GM23338 (cell line): ENCODE data around the gene CD93. TPM values are rescaled to one million over a fixed set of nuclear protein-coding genes. Genes with fewer than 3 reads are reported as not detected.

Experiments used
- ATAC-seq: fragments of 200-7000 bp; cut with Tn5 transposase; 3 replicates; pipeline ENCODE4 v1.9.1; 2020
- DNase-seq: peaks from one replicate; pipeline ENCODE4 v3.0.0-alpha.2; 2015; ENCODE audit warnings: low spot score
- H2AFZ ChIP-seq: fragments of 200-600 bp; sonication (generic); 2 replicates; pipeline ENCODE4 v1.8.0; 2016; ENCODE audit warnings: antibody characterized with exemption, mild to moderate bottlenecking, moderate library complexity
- H3F3A ChIP-seq: fragments of 200-600 bp; sonication (generic); replicated peaks from 2 replicates; pipeline ENCODE4 v1.8.0; 2017; ENCODE audit warnings: antibody characterized with exemption, mixed run types, low read depth
- H3K27ac ChIP-seq: fragments of 200-600 bp; sonication (generic); 2 replicates; pipeline ENCODE4 v1.6.1; 2016; ENCODE audit warnings: low read depth
- H3K27me3 ChIP-seq: fragments of 200-600 bp; sonication (generic); 2 replicates; pipeline ENCODE4 v1.8.0; 2016; ENCODE audit warnings: mild to moderate bottlenecking, mixed run types, moderate library complexity; ENCODE audit not compliant: insufficient read depth
- H3K36me3 ChIP-seq: fragments of 200-600 bp; sonication (generic); 2 replicates; pipeline ENCODE4 v1.8.0; 2016; ENCODE audit warnings: mild to moderate bottlenecking; ENCODE audit not compliant: insufficient read depth
- H3K4me1 ChIP-seq: fragments of 200-600 bp; sonication (generic); 2 replicates; pipeline ENCODE4 v1.8.0; 2016; ENCODE audit warnings: mild to moderate bottlenecking, moderate library complexity; ENCODE audit not compliant: insufficient read depth
- H3K4me2 ChIP-seq: fragments of 200-600 bp; sonication (generic); 2 replicates; pipeline ENCODE4 v1.7.1; 2017; ENCODE audit warnings: mixed run types
- H3K4me3 ChIP-seq: fragments of 200-600 bp; sonication (generic); 2 replicates; pipeline ENCODE4 v1.6.1; 2016; ENCODE audit warnings: mixed run types
- H3K79me2 ChIP-seq: fragments of 200-600 bp; sonication (generic); replicated peaks from 2 replicates; pipeline ENCODE4 v1.8.0; 2017; ENCODE audit warnings: mild to moderate bottlenecking; ENCODE audit not compliant: insufficient read depth
- H3K9me2 ChIP-seq: fragments of 200-600 bp; sonication (generic); 2 replicates; pipeline ENCODE4 v1.8.0; 2017; ENCODE audit not compliant: insufficient read depth
- H4K20me1 ChIP-seq: fragments of 200-600 bp; sonication (generic); replicated peaks from 2 replicates; pipeline ENCODE4 v1.8.0; 2017; ENCODE audit warnings: mild to moderate bottlenecking; ENCODE audit not compliant: insufficient read depth
- H3K27ac Mint-ChIP-seq: 2 replicates; pipeline ENCODE4 v1.8.0; 2020; ENCODE audit warnings: inconsistent platforms, mild to moderate bottlenecking, moderate library complexity, mixed read lengths
- H3K27me3 Mint-ChIP-seq: 3 replicates; pipeline ENCODE4 v1.8.0; 2022; ENCODE audit warnings: low read depth, mild to moderate bottlenecking, moderate library complexity, mixed read lengths, inconsistent platforms; ENCODE audit not compliant: insufficient read depth, poor library complexity
- H3K36me3 Mint-ChIP-seq: 3 replicates; pipeline ENCODE4 v1.8.0; 2021; ENCODE audit warnings: low read depth, mild to moderate bottlenecking, inconsistent platforms, moderate library complexity, mixed read lengths
- H3K4me1 Mint-ChIP-seq: 3 replicates; pipeline ENCODE4 v1.8.0; 2020; ENCODE audit warnings: mild to moderate bottlenecking, inconsistent platforms, mixed read lengths
- H3K4me3 Mint-ChIP-seq: 3 replicates; pipeline ENCODE4 v1.8.0; 2021; ENCODE audit warnings: moderate library complexity, mild to moderate bottlenecking, inconsistent platforms, mixed read lengths
- H3K9me3 Mint-ChIP-seq: 3 replicates; pipeline ENCODE4 v1.8.0; 2020; ENCODE audit warnings: moderate library complexity, mild to moderate bottlenecking, inconsistent platforms, mixed read lengths
- CREB1 ChIP-seq: fragments of 250-450 bp; sonication (Bioruptor Pico); IDR thresholded peaks from 2 replicates; pipeline ENCODE4 v1.5.0; 2020; ENCODE audit warnings: low read depth, mild to moderate bottlenecking, moderate library complexity
- EZH2 ChIP-seq: fragments of 200-600 bp; sonication (generic); IDR thresholded peaks from one replicate; pipeline ENCODE4 v1.8.0; 2017; ENCODE audit warnings: antibody characterized with exemption, mild to moderate bottlenecking, low read depth; ENCODE audit not compliant: unreplicated experiment
- EZH2phosphoT487 ChIP-seq: fragments of 200-600 bp; sonication (generic); IDR thresholded peaks from one replicate; pipeline ENCODE4 v1.8.1; 2018; ENCODE audit warnings: antibody characterized with exemption; ENCODE audit not compliant: unreplicated experiment
- JUNB ChIP-seq: IDR thresholded peaks from one replicate; pipeline ENCODE4 v1.6.1; 2016; ENCODE audit warnings: antibody characterized with exemption; ENCODE audit not compliant: unreplicated experiment
- NANOG ChIP-seq: IDR thresholded peaks from 2 replicates; pipeline ENCODE4 v1.6.1; 2016; ENCODE audit warnings: antibody characterized with exemption, borderline replicate concordance
- POLR2AphosphoS5 ChIP-seq: IDR thresholded peaks from 2 replicates; pipeline ENCODE4 v1.6.1; 2016; ENCODE audit warnings: antibody characterized with exemption, low read depth
- STAT1 ChIP-seq: IDR thresholded peaks from one replicate; pipeline ENCODE4 v1.6.1; 2016; ENCODE audit warnings: antibody characterized with exemption; ENCODE audit not compliant: unreplicated experiment
- ZNF114 ChIP-seq: fragments of 250-450 bp; sonication (Bioruptor Pico); IDR thresholded peaks from 2 replicates; pipeline ENCODE4 v1.5.0; 2020; ENCODE audit warnings: mild to moderate bottlenecking, moderate library complexity
- ZNF331 ChIP-seq: fragments of 250-450 bp; sonication (Bioruptor Pico); IDR thresholded peaks from 2 replicates; pipeline ENCODE4 v1.5.0; 2020; ENCODE audit warnings: low read depth, mild to moderate bottlenecking, moderate library complexity
- polyA plus RNA-seq: library from polyadenylated mRNA; unstranded; fragments of >200 nt; fragmentation: Nextera tagmentation; extraction: Ambion mirVana; gene quantifications from 2 replicates; pipeline ENCODE4 v1.2.1, GENCODE V29; 2016
- total RNA-seq: library from RNA; depleted of rRNA; stranded (reverse); fragments of >200 nt; shearing (Covaris generic); gene quantifications from 2 replicates; pipeline ENCODE4 v1.2.3, GENCODE V29; 2014
- TF ChIP-seq, protein P1 (sequence below): IDR thresholded peaks from one replicate; pipeline ENCODE4 v1.6.1; 2018; ENCODE audit warnings: antibody characterized with exemption; ENCODE audit not compliant: unreplicated experiment
- TF ChIP-seq, protein P2 (sequence below), 2 experiments: fragments of 200-600 bp in 1 of 2; sonication (generic) in 1 of 2; conservative IDR thresholded peaks; 2 replicates each; pipeline versions ENCODE4 v1.5.1 to v1.6.1; 2016 to 2017; ENCODE audit warnings: antibody characterized with exemption in 2 of 2, low read depth in 2 of 2, mild to moderate bottlenecking in 2 of 2, moderate library complexity in 1 of 2
- TF ChIP-seq, protein P3 (sequence below): fragments of 250-450 bp; sonication (Bioruptor Pico); IDR thresholded peaks from 2 replicates; pipeline ENCODE4 v1.5.0; 2020; ENCODE audit warnings: mild to moderate bottlenecking, moderate library complexity
- TF ChIP-seq, protein P4 (sequence below): IDR thresholded peaks from 2 replicates; pipeline ENCODE4 v1.6.1; 2016; ENCODE audit warnings: antibody characterized with exemption

The CD93 gene
- total and polyA plus RNA-seq, 2 experiments from 2014 or later: 0.03 TPM; not detected in 1

DNA sequence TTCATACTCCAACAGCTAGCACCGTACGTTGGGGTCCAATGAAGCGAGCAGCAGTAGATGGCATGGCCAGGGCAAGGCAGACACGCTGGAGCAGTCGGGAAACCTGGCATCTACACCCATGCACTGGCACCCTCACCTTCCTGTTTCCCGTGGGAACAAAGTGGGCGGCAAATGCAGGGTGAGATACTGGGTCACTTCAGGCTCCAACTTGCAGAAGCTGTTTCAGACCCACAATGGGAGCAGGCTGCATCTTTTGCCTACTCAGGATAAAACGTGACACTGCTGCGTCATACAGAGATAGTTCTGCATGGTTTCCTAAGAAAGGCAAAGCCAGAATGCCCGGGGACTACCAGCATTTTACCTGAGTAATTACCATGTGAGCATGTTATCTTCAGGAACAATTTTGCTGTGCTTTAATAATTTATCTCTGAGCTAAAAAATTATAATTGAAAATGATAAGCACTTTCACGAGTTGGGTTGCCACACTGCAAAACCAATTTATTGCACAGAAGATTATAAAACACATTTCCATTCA lies 10.9 kb upstream of the CD93 start:
- no peaks in the 10 kb centered on the region for H3K9me2 ChIP-seq
- no peak overlapping the region for H2AFZ ChIP-seq
- TF ChIP-seq, protein P1, sequence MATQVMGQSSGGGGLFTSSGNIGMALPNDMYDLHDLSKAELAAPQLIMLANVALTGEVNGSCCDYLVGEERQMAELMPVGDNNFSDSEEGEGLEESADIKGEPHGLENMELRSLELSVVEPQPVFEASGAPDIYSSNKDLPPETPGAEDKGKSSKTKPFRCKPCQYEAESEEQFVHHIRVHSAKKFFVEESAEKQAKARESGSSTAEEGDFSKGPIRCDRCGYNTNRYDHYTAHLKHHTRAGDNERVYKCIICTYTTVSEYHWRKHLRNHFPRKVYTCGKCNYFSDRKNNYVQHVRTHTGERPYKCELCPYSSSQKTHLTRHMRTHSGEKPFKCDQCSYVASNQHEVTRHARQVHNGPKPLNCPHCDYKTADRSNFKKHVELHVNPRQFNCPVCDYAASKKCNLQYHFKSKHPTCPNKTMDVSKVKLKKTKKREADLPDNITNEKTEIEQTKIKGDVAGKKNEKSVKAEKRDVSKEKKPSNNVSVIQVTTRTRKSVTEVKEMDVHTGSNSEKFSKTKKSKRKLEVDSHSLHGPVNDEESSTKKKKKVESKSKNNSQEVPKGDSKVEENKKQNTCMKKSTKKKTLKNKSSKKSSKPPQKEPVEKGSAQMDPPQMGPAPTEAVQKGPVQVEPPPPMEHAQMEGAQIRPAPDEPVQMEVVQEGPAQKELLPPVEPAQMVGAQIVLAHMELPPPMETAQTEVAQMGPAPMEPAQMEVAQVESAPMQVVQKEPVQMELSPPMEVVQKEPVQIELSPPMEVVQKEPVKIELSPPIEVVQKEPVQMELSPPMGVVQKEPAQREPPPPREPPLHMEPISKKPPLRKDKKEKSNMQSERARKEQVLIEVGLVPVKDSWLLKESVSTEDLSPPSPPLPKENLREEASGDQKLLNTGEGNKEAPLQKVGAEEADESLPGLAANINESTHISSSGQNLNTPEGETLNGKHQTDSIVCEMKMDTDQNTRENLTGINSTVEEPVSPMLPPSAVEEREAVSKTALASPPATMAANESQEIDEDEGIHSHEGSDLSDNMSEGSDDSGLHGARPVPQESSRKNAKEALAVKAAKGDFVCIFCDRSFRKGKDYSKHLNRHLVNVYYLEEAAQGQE: no peak
- TF ChIP-seq ZNF331: no peak
- TF ChIP-seq POLR2AphosphoS5: no peak
- TF ChIP-seq, protein P2, sequence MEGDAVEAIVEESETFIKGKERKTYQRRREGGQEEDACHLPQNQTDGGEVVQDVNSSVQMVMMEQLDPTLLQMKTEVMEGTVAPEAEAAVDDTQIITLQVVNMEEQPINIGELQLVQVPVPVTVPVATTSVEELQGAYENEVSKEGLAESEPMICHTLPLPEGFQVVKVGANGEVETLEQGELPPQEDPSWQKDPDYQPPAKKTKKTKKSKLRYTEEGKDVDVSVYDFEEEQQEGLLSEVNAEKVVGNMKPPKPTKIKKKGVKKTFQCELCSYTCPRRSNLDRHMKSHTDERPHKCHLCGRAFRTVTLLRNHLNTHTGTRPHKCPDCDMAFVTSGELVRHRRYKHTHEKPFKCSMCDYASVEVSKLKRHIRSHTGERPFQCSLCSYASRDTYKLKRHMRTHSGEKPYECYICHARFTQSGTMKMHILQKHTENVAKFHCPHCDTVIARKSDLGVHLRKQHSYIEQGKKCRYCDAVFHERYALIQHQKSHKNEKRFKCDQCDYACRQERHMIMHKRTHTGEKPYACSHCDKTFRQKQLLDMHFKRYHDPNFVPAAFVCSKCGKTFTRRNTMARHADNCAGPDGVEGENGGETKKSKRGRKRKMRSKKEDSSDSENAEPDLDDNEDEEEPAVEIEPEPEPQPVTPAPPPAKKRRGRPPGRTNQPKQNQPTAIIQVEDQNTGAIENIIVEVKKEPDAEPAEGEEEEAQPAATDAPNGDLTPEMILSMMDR (conservative IDR thresholded peaks at IDR 0.05; ENCODE audit: low read depth in 2 of 2): no peak
- TF ChIP-seq CREB1 (CRISPR knock-in tag): no peak
- no peak for TF ChIP-seq NANOG
- no peak for TF ChIP-seq STAT1
- no peak for TF ChIP-seq EZH2
- no peak for TF ChIP-seq ZNF114 (CRISPR knock-in tag)
- TF ChIP-seq, protein P3, sequence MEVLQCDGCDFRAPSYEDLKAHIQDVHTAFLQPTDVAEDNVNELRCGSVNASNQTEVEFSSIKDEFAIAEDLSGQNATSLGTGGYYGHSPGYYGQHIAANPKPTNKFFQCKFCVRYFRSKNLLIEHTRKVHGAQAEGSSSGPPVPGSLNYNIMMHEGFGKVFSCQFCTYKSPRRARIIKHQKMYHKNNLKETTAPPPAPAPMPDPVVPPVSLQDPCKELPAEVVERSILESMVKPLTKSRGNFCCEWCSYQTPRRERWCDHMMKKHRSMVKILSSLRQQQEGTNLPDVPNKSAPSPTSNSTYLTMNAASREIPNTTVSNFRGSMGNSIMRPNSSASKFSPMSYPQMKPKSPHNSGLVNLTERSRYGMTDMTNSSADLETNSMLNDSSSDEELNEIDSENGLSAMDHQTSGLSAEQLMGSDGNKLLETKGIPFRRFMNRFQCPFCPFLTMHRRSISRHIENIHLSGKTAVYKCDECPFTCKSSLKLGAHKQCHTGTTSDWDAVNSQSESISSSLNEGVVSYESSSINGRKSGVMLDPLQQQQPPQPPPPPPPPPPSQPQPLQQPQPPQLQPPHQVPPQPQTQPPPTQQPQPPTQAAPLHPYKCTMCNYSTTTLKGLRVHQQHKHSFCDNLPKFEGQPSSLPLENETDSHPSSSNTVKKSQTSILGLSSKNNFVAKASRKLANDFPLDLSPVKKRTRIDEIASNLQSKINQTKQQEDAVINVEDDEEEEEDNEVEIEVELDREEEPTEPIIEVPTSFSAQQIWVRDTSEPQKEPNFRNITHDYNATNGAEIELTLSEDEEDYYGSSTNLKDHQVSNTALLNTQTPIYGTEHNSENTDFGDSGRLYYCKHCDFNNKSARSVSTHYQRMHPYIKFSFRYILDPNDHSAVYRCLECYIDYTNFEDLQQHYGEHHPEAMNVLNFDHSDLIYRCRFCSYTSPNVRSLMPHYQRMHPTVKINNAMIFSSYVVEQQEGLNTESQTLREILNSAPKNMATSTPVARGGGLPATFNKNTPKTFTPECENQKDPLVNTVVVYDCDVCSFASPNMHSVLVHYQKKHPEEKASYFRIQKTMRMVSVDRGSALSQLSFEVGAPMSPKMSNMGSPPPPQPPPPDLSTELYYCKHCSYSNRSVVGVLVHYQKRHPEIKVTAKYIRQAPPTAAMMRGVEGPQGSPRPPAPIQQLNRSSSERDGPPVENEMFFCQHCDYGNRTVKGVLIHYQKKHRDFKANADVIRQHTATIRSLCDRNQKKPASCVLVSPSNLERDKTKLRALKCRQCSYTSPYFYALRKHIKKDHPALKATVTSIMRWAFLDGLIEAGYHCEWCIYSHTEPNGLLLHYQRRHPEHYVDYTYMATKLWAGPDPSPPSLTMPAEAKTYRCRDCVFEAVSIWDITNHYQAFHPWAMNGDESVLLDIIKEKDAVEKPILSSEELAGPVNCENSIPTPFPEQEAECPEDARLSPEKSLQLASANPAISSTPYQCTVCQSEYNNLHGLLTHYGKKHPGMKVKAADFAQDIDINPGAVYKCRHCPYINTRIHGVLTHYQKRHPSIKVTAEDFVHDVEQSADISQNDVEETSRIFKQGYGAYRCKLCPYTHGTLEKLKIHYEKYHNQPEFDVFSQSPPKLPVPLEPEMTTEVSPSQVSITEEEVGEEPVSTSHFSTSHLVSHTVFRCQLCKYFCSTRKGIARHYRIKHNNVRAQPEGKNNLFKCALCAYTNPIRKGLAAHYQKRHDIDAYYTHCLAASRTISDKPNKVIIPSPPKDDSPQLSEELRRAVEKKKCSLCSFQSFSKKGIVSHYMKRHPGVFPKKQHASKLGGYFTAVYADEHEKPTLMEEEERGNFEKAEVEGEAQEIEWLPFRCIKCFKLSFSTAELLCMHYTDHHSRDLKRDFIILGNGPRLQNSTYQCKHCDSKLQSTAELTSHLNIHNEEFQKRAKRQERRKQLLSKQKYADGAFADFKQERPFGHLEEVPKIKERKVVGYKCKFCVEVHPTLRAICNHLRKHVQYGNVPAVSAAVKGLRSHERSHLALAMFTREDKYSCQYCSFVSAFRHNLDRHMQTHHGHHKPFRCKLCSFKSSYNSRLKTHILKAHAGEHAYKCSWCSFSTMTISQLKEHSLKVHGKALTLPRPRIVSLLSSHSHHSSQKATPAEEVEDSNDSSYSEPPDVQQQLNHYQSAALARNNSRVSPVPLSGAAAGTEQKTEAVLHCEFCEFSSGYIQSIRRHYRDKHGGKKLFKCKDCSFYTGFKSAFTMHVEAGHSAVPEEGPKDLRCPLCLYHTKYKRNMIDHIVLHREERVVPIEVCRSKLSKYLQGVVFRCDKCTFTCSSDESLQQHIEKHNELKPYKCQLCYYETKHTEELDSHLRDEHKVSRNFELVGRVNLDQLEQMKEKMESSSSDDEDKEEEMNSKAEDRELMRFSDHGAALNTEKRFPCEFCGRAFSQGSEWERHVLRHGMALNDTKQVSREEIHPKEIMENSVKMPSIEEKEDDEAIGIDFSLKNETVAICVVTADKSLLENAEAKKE (CRISPR knock-in tag): no peak
- TF ChIP-seq JUNB: no peak
- TF ChIP-seq EZH2phosphoT487: no peak
- TF ChIP-seq, protein P4, sequence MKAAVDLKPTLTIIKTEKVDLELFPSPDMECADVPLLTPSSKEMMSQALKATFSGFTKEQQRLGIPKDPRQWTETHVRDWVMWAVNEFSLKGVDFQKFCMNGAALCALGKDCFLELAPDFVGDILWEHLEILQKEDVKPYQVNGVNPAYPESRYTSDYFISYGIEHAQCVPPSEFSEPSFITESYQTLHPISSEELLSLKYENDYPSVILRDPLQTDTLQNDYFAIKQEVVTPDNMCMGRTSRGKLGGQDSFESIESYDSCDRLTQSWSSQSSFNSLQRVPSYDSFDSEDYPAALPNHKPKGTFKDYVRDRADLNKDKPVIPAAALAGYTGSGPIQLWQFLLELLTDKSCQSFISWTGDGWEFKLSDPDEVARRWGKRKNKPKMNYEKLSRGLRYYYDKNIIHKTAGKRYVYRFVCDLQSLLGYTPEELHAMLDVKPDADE: no peak
- H3K9me3 Mint-ChIP-seq: no peaks in the 10 kb centered on the region
- no peak for DNase-seq
- ATAC-seq: no peak
- H3K27ac Mint-ChIP-seq: no peak overlapping the region
- no peaks in the 10 kb centered on the region for H3K36me3 Mint-ChIP-seq
- no peaks in the 10 kb centered on the region for H3F3A ChIP-seq
- no peak overlapping the region for H3K27ac ChIP-seq
- H3K4me1 Mint-ChIP-seq: peaks cover 8% of the 10 kb centered on the region
- H3K27me3 Mint-ChIP-seq: peaks cover 2% of the 10 kb centered on the region
- H3K4me1 ChIP-seq: no peaks in the 10 kb centered on the region
- H3K36me3 ChIP-seq: no peaks in the 10 kb centered on the region
- no peaks in the 10 kb centered on the region for H3K79me2 ChIP-seq
- no peak overlapping the region for H3K4me2 ChIP-seq
- H3K4me3 Mint-ChIP-seq: no peak overlapping the region
- H3K4me3 ChIP-seq: no peak overlapping the region
- no peaks in the 10 kb centered on the region for H4K20me1 ChIP-seq
- no peaks in the 10 kb centered on the region for H3K27me3 ChIP-seq
